ENCODE measurements around the gene DPM1.
A peak's percentile ranks its signal among the peaks of the same experiment; 100 is the strongest.

The DPM1 gene

DNA sequence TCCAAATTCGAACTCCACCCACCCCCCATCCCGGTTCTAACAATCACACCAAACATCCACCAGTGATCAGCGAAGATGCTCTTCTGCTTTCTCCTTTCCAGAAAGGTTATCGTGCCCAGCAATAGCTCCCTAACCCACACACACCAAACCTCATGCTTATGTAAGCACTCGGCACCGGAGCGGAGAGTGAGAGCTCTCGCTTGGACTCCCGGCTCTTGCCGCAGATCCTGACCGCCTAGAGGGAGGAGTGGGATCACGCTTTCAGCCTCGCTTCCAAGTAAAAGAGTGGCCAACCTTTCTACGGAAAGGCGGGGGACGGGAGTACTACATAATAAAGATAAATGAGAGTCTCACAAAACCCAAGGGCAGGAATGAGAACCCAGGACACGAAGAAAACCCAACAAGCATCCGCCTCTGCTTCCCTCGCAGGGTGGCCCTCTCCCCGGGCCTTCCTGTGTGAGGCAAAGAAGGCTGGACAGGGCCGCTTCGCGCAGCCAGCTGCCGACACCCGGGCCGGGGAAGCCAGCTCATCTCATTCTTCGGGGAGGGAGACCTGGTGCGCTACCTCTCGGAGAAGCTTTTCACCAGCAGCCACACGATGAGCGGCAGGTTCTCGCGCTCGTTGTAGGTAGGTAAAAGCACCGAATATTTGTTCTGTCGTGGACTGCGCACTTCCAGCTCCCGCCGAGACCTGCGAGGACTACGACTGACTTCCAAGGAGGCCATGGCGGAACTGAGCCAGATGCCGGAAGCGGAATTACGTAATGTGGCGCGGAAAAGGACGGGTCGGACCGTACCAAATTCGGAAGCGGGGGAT lies at the start of gene DPM1:
Gene DPM1 (minus strand): TSS at position 735 of the 817 bp plus-strand sequence. CDS start 9 bp downstream, at position 726.
- peak; percentile 83 for DNase-seq

DNA sequence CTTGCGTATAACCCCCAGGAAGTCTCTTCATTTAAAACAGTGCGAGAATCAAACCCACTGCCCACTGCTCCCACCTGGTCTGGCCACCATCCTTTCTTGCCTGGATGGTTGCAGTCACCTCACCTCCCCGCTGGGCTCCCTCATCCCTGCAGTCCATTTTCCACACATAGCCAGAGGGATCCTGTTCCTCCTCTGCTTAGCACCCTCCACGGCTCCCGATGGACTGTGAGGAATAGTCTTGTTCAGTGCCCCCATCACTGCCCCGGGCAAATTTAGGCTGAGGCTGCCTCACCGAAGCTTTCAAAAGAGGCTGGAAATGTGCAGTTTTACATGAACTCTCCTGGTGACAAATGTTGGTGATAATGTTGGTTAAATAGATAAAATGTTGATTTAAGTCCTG lies 46.9 kb upstream of the DPM1 start:
- no peak for DNase-seq

DNA sequence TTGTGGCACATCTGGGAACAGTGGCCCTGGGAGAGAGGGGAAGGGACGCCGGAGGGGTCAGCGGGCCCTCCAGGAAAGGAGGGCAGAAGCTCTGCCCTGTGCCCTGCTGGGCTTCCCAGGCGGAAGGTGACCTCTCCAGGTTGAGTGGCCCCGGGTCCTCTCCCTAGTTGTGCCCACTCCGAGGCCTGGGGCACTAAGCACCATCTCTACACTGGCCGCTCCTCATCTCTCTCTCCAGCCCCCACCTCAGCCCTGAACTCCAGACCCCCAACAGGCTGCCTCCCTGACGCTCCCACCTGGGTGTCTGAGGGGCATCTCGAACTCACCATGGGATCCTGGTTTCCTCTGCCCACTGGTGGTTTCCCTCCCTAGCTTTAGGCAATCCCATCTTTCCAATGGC lies 46.4 kb upstream of the DPM1 start:
- no peak for DNase-seq

DNA sequence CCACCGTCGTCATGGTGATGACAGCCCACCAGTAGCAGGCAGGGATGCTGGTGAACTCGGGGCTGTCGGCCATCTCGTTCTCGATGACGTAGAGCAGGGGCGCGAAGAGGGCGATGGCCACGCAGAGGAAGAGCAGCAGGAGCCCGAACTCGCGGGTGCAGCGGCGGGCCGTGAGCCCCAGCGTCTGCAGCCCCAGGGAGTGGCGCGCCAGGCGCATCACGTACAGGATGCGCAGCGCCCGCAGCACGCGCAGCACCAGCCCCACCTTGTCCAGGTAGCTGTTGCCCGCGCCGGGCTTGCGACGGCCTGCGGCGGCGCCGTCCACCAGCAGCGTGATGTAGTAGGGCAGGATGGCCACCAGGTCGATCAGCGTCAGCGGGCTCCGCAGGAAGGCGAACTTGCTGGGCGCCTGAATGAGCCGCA lies 46.0 kb upstream of the DPM1 start:
- no peak for DNase-seq

DNA sequence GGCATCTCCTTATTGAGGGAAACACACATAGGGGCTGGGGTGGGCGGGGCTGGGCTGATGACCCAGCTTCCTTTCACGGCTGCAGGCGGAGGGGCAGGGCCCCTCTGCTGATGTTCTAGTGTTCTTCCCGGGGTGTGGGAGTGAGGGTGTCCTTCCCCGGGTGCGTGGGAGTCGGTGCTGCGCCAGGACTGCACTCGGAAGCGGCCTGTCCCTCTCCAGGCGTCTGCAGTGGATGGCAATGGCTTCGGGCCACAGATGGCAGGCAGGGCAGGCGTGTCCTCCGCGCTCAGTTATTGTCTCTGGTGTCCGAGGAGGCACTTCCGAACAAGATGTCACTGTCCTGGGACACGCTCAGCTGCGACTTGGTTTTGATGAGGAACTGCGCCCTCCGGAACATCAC lies 45.4 kb upstream of the DPM1 start:
- DNase-seq: no peak

DNA sequence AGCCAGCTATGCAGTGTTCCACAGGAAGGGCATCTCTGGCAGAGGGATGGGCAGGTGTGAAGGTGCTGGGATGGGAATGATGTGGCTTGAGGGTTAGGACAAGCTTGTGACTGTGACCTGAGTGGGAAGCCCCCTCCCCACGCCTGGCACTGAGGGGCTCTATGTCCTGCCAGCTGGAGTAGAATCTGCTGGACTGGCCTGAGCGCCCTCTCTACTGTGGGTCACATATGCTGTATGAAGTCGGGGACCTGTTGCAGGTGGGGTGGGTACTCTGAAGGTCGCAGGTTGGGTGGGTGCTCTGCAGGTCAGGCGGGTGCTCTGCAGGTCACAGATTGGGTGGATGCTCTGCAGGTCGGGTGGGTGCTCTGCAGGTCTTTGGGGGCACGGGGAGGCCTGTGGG lies 44.3 kb upstream of the DPM1 start:
- DNase-seq: no peak

DNA sequence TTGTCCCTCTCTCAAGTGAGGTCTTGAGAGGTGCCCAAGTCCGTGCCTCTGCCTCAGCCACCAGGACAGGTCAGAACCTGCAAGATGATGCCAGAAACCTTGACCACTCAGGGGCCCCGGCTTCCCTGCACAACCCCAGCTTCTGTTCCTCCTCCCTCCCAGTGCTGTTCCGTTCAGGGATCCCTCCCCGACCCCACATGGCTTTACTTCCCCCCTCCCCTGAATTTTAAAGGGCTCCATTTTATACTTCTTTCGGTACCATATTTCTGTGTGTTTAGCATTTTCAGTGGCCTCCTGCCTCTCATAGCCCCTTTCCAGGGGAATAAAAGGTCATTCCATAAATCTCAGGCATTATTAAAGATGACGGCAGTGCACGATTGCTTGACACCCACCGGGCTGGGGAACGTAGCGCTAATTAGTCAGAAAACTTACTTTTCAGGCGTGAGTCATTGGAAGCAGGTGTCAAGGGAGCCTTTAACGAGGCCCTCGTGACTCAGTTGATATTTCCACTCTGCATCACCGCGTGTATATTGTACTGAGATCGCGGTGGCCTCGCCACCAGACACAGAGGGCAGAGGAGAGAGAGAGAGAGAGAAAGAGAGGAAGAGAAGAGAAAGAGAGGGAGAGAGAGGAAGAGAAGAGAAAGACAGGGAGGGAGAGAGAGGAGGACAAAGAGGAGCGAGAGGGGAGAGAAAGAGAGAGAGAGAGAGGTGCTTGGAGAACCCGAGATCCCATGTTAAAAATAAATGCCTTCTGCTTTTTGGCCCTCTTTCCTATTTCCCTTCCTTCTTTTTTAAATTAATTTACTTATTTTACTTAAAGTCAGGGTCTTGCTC lies 43.3 kb upstream of the DPM1 start:
- no peak for DNase-seq

DNA sequence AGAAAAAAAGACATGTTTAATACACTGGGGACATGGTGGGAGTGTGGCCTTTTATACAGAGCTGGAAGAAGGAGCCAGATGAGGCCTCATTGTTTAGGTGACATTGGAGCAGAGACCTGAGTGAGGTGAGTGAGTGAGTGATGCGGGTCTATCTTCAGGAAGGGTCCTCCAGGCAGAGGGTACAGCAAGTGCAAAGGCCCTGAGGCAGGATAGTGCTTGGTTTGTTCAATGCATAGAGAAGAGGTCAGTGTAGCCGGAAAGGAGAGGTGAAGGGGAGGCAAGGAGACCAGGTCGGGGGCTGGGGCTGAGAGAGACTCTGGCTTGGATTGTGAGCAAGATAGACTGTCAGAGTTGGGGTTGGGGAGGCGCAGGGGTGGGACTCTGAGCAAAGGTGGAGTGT lies 41.0 kb upstream of the DPM1 start:
- no peak for DNase-seq

DNA sequence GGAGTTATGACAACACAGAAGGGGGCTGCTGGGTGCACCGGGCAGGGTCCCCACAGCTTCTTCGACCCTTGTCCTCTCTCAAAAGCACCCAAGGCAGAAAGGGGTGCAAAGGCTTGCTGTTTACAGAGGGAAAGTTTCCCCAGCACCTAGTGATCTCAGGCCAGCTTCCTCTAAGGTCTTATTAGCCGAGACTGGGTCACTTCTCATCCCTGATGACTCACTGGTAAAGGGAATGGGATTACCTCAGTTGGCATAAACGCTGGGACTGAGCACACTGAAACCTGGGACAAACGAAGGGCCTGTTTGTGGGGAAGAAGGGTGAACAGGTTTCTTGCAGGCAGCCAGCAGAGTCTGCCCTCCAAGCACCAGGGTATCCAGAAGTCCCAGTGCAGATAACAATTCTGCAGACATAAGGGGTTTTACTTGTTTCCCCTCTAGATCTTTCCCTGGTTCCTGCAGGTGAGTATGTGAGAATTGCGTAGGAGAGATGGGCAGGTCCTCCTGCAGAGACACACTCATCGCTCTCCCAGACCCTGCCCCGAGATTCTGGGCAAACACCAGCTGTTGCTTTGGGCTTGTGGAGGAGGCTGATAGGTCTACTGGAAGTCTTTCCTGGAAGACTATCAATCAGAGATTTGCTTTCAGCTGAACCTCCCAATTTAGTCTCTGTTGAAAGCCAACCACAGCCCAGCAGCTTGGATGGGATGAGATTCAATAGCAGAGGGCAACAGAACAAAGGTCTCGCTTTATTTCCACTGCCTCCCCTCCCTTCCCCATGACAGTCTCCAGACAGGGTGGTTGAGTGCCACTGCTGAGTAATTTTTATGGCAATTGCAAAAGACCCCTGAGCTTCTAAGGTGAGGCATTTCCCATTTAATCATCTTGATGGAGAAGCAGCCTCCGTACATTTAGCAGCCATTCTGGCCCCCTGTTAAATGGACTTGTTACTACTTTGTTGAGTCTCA lies 38.9 kb upstream of the DPM1 start:
- no peak for DNase-seq

DNA sequence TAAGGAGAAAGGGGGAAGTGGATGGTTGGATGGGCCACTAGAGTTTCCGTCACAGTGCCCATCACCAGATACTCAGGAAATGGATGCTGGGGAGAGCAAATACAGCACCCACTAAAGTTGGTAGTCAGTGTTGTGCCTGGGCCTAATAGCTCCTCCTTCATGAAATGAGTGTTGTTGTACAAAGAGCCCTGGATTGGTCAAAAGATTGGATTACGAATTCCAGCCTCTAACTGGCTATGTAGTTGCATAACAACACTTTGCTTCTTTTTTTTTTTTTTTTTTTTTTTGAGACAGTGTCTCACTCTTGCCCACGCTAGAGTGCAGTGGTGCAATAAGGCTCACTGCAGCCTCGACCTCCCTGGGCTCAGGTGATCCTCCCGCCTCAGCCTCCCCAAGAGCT lies 37.2 kb upstream of the DPM1 start:
- no peak for DNase-seq

DNA sequence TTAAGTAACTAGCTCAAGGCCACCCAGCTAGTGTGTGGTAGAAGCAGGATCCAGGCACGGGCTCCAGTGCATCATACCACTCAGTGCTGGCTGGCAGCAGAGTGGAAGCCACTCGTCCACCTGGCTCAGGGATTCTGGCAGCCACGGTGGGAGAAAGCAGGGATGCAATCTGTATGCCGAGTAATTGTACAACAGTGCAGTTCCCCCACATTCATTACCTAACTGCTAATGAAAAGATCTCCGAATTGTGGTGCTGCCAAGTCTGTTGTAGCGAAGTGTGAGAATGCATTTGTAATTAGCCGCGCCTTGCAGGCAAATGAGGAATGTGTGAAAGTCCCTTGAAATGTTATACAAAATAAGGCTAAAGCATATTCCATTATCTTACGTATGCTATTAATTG lies 35.5 kb upstream of the DPM1 start:
- no peak for DNase-seq

DNA sequence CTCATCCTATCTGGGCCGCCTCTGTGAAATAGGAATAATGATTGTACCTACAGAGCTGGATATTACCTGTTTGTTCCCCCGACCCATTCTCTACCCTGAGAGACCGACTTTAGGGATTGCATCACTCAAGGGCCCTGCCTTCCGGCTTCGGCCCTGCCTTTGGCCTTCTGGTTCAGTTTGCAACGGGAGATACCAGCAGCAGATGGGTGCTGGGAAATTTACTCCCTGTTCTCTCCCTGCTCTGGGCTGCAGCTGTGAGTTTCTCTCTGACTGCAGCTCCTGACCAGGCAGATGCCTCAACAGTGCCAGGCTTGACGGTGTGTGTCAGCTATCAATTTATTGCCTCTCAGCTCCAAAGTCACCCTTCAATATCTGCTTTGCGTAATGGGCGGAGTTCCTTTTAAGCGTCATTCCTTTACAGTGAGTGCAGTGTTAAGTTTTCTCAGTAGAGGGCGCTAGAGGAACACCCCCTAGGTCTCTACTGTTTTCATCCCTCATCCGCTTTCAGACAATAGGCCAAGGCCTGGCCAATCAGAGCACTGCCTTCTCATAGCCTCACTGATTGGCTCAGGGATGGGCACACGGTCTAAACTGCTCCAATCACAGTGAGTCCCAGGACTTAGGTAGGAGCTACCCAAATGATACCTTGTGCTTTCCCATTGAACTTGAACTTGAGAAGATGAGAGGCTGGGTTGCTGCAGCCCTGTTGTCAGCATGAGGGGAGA lies 34.6 kb upstream of the DPM1 start:
- peak; percentile 40 for DNase-seq

DNA sequence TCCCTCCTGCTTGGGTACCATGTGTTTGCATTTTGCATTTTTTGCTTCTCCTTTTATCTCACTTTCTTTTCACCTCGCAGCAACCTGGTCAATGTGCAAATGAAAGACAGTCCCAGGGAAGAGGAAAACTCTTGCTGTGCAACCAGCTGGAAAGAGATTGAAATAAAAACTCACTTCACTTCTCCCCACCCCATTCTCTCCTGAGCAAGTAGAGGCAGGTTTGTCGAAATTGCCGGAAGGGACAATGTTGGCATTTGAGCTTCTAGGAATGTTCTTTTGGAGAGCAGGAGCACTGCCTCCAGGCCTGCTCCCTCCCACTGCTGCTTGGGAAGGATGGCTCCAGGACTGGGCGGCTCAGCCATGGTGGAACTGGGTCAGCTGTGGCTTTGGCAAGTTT lies 34.0 kb upstream of the DPM1 start:
- no peak for DNase-seq

DNA sequence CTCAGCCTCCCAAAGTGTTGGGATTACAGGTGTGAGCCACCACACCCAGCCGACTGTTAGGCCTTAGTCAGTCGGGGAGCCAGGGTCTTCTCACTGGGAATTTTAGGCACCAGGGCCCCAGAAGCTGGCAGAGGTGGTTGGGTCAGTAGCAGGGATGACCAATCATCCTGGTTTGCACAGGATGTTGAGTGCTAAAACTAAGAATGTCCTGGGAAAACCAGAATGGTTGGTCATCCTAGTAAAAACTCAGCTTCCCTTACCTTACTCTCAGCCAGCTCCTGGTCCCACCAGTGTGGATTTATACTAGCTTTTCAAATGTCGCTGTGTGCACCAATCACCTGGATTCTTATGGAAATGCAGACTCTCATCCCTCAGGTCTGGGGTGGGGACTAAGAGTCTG lies 32.7 kb upstream of the DPM1 start:
- DNase-seq: no peak

DNA sequence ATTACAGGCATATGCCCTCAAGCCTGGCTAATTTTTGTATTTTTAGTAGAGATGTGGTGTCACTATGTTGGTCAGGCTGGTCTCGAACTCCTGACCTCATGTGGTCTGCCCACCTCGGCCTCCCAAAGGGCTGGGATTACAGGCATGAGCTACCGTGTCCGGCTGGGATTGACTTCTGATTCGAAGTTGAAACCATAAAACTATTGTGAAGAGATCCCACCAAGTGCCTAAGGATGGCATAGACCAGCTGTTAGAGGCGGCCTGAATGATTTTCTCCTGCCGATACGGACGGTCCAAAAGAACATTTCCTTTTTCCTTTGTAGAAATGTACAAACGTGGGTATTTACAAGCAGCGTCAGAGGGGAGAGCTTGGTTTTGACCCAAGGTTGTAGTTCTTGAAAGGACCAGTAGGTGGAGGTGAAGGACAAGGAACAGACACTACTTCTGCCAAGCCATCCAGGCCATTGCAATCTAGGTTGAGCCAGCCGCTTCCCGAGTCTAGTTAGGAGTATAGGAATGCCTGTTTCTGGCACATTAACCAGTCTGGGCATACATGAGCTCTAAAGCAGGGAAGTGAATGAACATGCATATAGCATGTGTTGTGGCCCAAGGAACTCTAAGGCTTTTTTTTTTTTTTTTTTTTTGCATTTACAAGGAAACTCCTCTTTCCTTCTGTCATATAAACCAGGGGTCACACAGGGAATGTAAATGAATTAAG lies 29.3 kb upstream of the DPM1 start:
- peak; percentile 41 for DNase-seq

DNA sequence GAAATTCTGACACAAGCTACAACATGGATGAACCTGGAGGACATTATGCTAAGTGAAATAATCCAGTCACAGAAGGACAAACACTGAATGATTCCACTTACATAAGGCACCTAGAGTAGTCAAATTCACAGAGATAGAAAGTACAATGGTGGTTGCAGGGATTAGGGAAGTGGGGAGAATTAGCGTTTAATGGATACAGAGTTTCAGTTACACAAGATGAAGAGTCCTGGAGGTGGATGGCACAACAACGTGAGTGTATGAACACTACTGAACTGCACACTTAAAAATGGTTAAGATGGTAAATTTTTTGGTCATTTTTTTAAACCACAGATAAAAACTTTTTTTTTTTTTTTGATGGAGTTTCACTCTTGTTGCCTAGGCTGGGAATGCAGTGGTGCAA lies 25.0 kb upstream of the DPM1 start:
- DNase-seq: no peak

DNA sequence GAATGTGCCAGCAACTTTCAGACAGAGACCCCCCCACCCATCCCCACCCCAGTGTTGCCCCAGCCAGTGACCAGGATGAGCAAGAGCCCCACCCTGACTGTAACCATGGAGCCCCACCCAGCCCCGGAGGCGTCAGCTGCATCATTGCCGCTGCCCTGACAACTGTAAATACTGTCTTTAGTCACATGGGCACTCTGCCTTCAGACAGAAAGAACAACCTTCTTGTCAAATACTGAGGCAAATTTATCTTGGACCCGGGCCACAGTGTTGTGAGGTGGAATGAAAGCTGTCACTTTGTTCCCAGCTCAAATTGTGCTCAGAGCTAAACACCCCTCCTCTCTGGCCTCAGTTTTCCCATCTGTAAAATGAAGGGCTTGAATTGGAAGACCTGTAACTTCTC lies 24.0 kb upstream of the DPM1 start:
- no peak for DNase-seq

DNA sequence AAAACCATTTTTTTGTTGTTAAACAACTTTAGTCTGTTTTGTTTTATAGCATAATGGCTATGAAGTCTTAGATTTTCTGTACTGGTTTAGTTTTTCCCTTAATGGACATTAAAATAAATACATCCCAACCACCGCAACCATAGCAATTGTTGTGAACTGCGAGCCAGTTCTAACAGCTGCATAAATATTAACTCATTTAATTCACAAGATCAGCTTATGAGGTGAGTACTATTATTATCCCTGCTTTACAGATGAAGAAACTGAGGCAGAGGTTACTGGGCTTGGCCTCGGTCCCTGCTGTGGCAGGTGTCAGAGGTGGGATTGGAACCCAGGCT lies 23.3 kb upstream of the DPM1 start:
- no peak for DNase-seq

DNA sequence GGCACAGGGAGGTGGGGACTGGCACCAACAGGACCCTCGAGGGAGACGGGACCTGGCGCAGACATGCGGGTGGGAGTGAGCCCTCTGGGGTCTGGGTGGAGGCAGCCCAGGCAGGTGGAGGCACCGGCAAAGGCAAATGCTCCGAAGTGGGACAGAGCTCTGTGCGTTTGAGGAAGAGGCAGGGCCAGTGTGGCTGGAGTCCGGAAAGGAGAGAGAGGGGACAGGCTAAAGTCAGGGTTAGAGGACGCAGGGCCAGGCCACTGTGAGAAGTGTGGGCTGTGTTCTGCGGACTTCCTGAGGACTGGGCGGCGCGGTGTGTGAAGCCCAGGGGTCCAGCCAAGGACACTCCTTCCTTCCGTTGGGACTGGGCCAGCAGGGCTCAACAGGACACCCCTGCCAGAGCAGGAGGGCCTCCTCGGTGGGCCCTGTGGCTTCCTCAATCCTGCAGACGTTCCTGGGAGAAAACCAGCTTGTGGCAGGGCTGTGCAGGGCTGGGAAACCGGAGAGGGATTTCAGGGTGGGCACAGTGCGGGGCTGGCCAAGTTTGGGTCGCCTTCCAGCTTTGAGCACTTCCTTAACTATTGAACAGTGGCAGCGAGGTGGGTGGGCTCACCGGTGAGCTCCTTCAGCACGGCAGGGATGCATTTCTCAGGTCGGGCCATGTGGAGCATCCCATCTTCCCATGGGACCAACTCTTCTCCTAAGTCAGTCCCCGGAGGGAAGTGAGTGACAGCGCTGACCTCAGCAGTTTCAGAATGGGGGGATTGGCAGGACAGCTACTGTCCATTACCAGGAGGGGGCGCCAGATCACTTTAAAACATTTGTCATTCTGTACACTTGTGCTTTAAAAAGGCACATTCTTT lies 22.8 kb upstream of the DPM1 start:
- DNase-seq: peak; percentile 43

DNA sequence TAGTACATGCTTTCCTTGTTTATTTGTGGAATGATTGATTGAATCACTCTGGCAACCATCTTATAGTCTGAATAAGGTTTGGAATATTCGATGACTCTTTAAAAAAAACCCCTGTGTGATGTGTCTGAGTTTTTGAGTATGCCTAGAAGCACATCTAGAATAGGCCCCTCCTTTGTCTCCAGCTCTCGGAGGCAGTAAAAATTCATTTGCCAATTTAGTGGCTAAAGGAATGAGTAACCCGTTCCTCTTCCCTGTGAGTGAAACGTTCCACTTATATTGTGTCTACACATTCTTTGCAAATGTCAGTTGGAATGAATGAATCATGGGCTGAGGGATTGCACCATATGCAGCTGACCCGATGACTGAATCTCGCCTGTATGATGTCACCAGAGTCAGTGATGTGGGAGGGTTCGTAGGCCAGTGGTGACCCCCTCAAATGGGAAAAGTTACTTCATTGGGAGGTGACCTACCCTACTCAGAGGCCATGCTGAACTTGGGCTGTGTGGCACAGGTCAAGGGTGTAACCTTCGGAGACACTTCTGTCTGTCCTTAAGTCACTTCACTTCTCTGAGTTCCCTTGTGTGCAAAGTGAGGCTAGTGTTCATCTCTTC lies 21.8 kb upstream of the DPM1 start:
- DNase-seq: no peak
